ENCODE data around the gene IPO13.

- TF ChIP-seq, protein P1, sequence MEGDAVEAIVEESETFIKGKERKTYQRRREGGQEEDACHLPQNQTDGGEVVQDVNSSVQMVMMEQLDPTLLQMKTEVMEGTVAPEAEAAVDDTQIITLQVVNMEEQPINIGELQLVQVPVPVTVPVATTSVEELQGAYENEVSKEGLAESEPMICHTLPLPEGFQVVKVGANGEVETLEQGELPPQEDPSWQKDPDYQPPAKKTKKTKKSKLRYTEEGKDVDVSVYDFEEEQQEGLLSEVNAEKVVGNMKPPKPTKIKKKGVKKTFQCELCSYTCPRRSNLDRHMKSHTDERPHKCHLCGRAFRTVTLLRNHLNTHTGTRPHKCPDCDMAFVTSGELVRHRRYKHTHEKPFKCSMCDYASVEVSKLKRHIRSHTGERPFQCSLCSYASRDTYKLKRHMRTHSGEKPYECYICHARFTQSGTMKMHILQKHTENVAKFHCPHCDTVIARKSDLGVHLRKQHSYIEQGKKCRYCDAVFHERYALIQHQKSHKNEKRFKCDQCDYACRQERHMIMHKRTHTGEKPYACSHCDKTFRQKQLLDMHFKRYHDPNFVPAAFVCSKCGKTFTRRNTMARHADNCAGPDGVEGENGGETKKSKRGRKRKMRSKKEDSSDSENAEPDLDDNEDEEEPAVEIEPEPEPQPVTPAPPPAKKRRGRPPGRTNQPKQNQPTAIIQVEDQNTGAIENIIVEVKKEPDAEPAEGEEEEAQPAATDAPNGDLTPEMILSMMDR (IDR thresholded peaks at IDR 0.05): no peak
- TF ChIP-seq POLR2AphosphoS5 (IDR thresholded peaks at IDR 0.05): no peak
Measured at GRCh38 chr1:43908858-43909257, 37.9 kb upstream of the IPO13 start.

All from upper lobe of left lung (tissue), 4 donors.